Tibial nerve (tissue), 3 donors: ENCODE data around the gene ALK.

Experiments used
- CTCF ChIP-seq, 5 experiments: fragments of 200-600 bp in 3 of 5; fragments of 450-650 bp in 2 of 5; sonication (generic) in 3 of 5; IDR thresholded peaks; one replicate each; pipeline ENCODE4 v1.5.1; 2016 to 2019; ENCODE audit warnings: antibody characterized with exemption in 5 of 5, mild to moderate bottlenecking in 3 of 5, moderate library complexity in 2 of 5
- POLR2A ChIP-seq, 2 donors: fragments of 450-650 bp; IDR thresholded peaks; one replicate each; pipeline ENCODE4 v1.6.1; 2017; ENCODE audit warnings: antibody characterized with exemption in 2 of 2, mild to moderate bottlenecking in 2 of 2, moderate library complexity in 2 of 2

GRCh38 chr2:29834036-29834540 lies 87.3 kb downstream of the ALK start:
- TF ChIP-seq POLR2A (IDR thresholded peaks at IDR 0.05) (no peak), CTCF (IDR thresholded peaks at IDR 0.05) (no peak)
